OCI-LY3 (cell line): ENCODE results near the gene LENG8.
"Not testable (repeated sequence)": the region's sequence is repeated elsewhere in the genome, so short reads cannot be mapped to it uniquely, and the experiment has no call there.

Experiments used
- H2AFZ ChIP-seq: fragments of 200-600, 300-600 bp; shearing (Covaris generic); 2 replicates; pipeline ENCODE4 v1.6.0; 2014; ENCODE audit warnings: antibody characterized with exemption, low read depth, low read length
- H3K27ac ChIP-seq: fragments of 200-600, 300-600 bp; sonication (generic); 2 replicates; pipeline ENCODE4 v1.5.1; 2014; ENCODE audit warnings: mild to moderate bottlenecking, low read length, moderate library complexity, mixed read lengths
- H3K27me3 ChIP-seq: fragments of 200-600, 300-600 bp; sonication (generic); 2 replicates; pipeline ENCODE4 v1.6.1; 2014; ENCODE audit warnings: low read depth, low read length, mixed read lengths
- H3K36me3 ChIP-seq: fragments of 200-600, 300-600 bp; sonication (generic); replicated peaks from 2 replicates; pipeline ENCODE3; 2014; ENCODE audit warnings: low read depth, low read length, mixed read lengths
- H3K4me1 ChIP-seq: fragments of 300-600, 200-600 bp; sonication (generic); 2 replicates; pipeline ENCODE4 v1.6.1; 2014; ENCODE audit warnings: low read length, mixed read lengths
- H3K4me2 ChIP-seq: fragments of 200-600, 300-600 bp; sonication (generic); 2 replicates; pipeline ENCODE4 v1.6.1; 2014; ENCODE audit warnings: low read length, mixed read lengths
- H3K4me3 ChIP-seq: fragments of 300-600, 200-600 bp; sonication (generic); 2 replicates; pipeline ENCODE4 v1.5.1; 2014; ENCODE audit warnings: antibody characterized with exemption, mild to moderate bottlenecking, low read length, moderate library complexity
- H3K79me2 ChIP-seq: fragments of 300-600, 200-600 bp; shearing (Covaris generic); 2 replicates; pipeline ENCODE4 v1.6.1; 2014; ENCODE audit warnings: mild to moderate bottlenecking, low read length, mixed read lengths
- H3K9ac ChIP-seq: fragments of 300-600, 200-600 bp; shearing (Covaris generic); 2 replicates; pipeline ENCODE4 v1.6.0; 2014; ENCODE audit warnings: mild to moderate bottlenecking, low read length, moderate library complexity
- H3K9me3 ChIP-seq: fragments of 200-600, 300-600 bp; shearing (Covaris generic); 2 replicates; pipeline ENCODE4 v1.6.1; 2014; ENCODE audit warnings: low read length, mixed read lengths; ENCODE audit not compliant: insufficient read depth
- H4K20me1 ChIP-seq: fragments of 200-600, 300-600 bp; sonication (generic); 2 replicates; pipeline ENCODE4 v1.6.1; 2016; ENCODE audit warnings: low read length, mixed read lengths; ENCODE audit not compliant: insufficient read depth
- EZH2phosphoT487 ChIP-seq: fragments of 200-600 bp; shearing (Covaris generic); IDR thresholded peaks from 2 replicates; pipeline ENCODE4 v1.6.1; 2018; ENCODE audit warnings: antibody characterized with exemption, mixed run types, low read depth
- TF ChIP-seq, protein P1 (sequence below): fragments of 200-600, 300-600 bp; sonication (generic); IDR thresholded peaks from 2 replicates; pipeline ENCODE4 v1.5.1; 2014; ENCODE audit warnings: antibody characterized with exemption, low read length, low read depth

Gene LENG8

DNA sequence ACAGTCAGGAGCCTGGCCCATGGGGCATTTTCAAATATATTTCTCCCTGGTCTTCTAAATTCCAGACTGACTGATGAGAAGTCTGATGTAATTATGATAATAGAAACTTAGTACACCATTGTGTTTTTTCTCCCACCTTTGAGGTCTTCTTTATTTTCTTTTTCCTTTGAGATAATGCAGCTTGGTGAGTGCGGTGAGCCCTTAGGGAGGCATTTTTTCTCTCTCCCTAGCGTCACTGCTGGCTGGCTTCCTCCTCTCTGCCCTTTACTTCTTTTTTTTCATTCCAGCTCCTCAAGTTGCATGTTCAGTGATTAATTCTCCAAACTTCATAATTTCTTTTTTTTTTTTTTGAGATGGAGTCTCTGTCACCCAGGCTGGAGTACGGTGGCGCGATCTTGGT is 36.9 kb downstream of the LENG8 start:
- no peak overlapping the region for H2AFZ ChIP-seq
- H3K4me2 ChIP-seq = no peak overlapping the region
- no peak overlapping the region for H3K9ac ChIP-seq
- no peaks in the 10 kb centered on the region for H3K79me2 ChIP-seq
- no peak overlapping the region for H3K27ac ChIP-seq
- H3K9me3 ChIP-seq = no peaks in the 10 kb centered on the region
- TF ChIP-seq EZH2phosphoT487 = no peak
- TF ChIP-seq, protein P1, sequence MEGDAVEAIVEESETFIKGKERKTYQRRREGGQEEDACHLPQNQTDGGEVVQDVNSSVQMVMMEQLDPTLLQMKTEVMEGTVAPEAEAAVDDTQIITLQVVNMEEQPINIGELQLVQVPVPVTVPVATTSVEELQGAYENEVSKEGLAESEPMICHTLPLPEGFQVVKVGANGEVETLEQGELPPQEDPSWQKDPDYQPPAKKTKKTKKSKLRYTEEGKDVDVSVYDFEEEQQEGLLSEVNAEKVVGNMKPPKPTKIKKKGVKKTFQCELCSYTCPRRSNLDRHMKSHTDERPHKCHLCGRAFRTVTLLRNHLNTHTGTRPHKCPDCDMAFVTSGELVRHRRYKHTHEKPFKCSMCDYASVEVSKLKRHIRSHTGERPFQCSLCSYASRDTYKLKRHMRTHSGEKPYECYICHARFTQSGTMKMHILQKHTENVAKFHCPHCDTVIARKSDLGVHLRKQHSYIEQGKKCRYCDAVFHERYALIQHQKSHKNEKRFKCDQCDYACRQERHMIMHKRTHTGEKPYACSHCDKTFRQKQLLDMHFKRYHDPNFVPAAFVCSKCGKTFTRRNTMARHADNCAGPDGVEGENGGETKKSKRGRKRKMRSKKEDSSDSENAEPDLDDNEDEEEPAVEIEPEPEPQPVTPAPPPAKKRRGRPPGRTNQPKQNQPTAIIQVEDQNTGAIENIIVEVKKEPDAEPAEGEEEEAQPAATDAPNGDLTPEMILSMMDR = no peak
- peaks cover 42% of the 10 kb centered on the region for H3K27me3 ChIP-seq
- no peaks in the 10 kb centered on the region for H4K20me1 ChIP-seq
- H3K4me3 ChIP-seq = no peak overlapping the region
- no peaks in the 10 kb centered on the region for H3K36me3 ChIP-seq
- H3K4me1 ChIP-seq = peaks cover 15% of the 10 kb centered on the region

DNA sequence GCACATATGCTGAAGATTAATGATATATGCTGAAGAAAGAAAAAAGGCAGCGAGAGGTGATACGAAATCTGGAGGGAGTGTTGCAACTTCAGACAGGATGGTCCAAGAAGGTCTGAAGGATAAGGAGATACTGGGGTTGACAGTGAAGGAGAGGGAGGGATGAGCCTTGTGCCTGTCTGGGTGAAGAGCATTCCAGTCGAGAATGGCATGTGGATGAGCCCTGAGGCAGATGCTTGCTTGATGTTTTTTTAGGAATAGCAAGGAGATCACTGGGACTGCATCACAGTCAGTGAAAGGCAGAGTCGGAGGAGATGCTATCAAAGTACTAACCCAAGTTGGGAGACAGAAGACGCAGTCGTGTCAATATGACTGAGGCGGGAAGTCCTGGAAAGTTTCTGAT is 40.3 kb downstream of the LENG8 start:
- H3K9ac ChIP-seq = no peak overlapping the region
- no peaks in the 10 kb centered on the region for H3K9me3 ChIP-seq
- no peak overlapping the region for H3K4me3 ChIP-seq
- no peaks in the 10 kb centered on the region for H4K20me1 ChIP-seq
- H3K36me3 ChIP-seq = no peaks in the 10 kb centered on the region
- H2AFZ ChIP-seq = no peak overlapping the region
- H3K4me1 ChIP-seq = peaks cover 26% of the 10 kb centered on the region
- H3K4me2 ChIP-seq = no peak overlapping the region
- H3K27me3 ChIP-seq = peaks cover 49% of the 10 kb centered on the region
- H3K27ac ChIP-seq = no peak overlapping the region
- H3K79me2 ChIP-seq = no peaks in the 10 kb centered on the region
- no peak for TF ChIP-seq EZH2phosphoT487
- TF ChIP-seq, protein P1 = no peak

DNA sequence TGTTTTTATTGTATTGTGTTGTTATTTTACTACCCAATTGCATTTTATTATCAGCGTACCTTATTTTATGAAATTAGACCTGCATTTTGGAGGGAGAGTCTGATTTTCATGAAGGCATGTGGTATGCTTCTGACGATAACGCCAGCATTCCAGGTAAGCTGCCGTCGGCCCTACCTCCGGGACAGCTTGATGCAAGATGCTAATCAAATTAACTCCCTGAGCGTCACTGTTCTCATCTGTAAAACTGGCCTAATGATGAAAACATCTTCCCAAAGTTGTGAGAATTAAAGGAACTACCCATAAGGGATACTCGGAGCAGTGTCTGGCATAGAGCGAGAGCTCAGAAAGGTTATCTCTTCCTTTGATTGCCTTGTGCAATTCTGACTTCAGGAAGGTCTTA is 40.8 kb downstream of the LENG8 start:
- no peak overlapping the region for H3K9ac ChIP-seq
- H2AFZ ChIP-seq = no peak overlapping the region
- TF ChIP-seq EZH2phosphoT487 = no peak
- TF ChIP-seq, protein P1 = no peak

DNA sequence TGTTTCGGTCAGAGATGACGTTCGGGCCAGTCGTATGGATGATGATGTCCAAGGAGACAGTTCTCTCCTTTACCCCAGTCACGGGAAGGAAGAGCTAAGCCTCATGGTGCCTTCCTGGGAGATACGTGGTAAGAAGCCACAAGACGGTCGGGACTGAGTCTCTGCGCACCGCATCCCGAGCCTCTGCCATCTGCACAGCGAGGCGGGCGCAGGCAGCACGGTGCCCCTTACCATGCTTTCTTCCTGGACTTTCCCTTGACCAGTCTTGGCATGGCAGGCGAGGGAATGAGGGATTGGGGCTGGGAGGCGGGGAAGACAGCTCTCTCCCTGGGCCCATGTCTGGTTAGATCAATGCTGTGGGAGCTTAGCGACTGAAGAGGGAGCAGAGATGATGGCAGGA is 43.6 kb downstream of the LENG8 start:
- no peaks in the 10 kb centered on the region for H3K79me2 ChIP-seq
- H3K27ac ChIP-seq = no peak overlapping the region
- no peak overlapping the region for H3K4me3 ChIP-seq
- TF ChIP-seq EZH2phosphoT487 = no peak
- TF ChIP-seq, protein P1 = no peak
- H3K36me3 ChIP-seq = no peaks in the 10 kb centered on the region
- no peaks in the 10 kb centered on the region for H4K20me1 ChIP-seq
- peaks cover 27% of the 10 kb centered on the region for H3K4me1 ChIP-seq
- H3K27me3 ChIP-seq = peaks cover 61% of the 10 kb centered on the region
- H2AFZ ChIP-seq = no peak overlapping the region
- H3K4me2 ChIP-seq = no peak overlapping the region
- no peaks in the 10 kb centered on the region for H3K9me3 ChIP-seq
- no peak overlapping the region for H3K9ac ChIP-seq

More for the DNA sequence above, 40.8 kb downstream of the LENG8 start:
- H3K4me3 ChIP-seq = no peak overlapping the region
- peaks cover 49% of the 10 kb centered on the region for H3K27me3 ChIP-seq
- H3K4me1 ChIP-seq = peaks cover 31% of the 10 kb centered on the region
- no peaks in the 10 kb centered on the region for H4K20me1 ChIP-seq
- no peak overlapping the region for H3K4me2 ChIP-seq
- H3K36me3 ChIP-seq = no peaks in the 10 kb centered on the region
- H3K9me3 ChIP-seq = no peaks in the 10 kb centered on the region
- no peak overlapping the region for H3K27ac ChIP-seq
- no peaks in the 10 kb centered on the region for H3K79me2 ChIP-seq

DNA sequence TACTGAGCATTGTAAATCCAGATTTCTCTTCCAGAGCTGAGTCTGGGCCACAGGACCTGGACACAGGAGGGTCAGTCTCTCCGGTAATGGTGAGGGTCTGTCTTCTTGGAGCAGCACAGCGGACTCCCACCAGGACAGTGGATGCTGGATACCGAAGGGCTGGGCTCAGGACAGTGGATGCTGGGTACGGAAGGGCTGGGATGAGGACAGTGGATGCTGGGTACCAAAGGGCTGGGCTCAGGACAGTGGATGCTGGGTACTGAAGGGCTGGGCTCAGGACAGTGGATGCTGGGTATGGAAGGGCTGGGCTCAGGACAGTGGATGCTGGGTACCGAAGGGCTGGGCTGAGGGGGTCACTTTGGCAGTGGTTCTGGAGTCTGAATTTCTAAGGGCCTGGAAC is 44.1 kb downstream of the LENG8 start:
- not testable (repeated sequence) for H3K4me2 ChIP-seq, H3K9me3 ChIP-seq, H2AFZ ChIP-seq, H3K79me2 ChIP-seq, H3K4me3 ChIP-seq, H4K20me1 ChIP-seq, H3K36me3 ChIP-seq, H3K27ac ChIP-seq, H3K9ac ChIP-seq
- peaks cover 61% of the 10 kb centered on the region for H3K27me3 ChIP-seq
- H3K4me1 ChIP-seq = peaks cover 29% of the 10 kb centered on the region
